K562 (cell line): ENCODE measurements around the gene PLCB1.

Experiments
- CHCHD3 ChIP-seq: fragments of 250-450 bp; sonication (Bioruptor Pico); IDR thresholded peaks from 2 replicates; pipeline ENCODE4 v2.1.2; 2022; ENCODE audit warnings: mild to moderate bottlenecking
- CHD1 ChIP-seq: fragments of 200-600 bp; sonication (generic); IDR thresholded peaks from one replicate; pipeline ENCODE4 v1.6.1; 2012; ENCODE audit warnings: mild to moderate bottlenecking, moderate library complexity, low read length, inconsistent platforms
- EWSR1 ChIP-seq: fragments of 450-650 bp; IDR thresholded peaks from 2 replicates; pipeline ENCODE4 v1.6.1; 2018; ENCODE audit warnings: borderline replicate concordance, mild to moderate bottlenecking, low read depth, moderate library complexity; ENCODE audit not compliant: partially characterized antibody
- MTA3 ChIP-seq: fragments of 450-650 bp; formaldehyde crosslinking; IDR thresholded peaks from 2 replicates; pipeline ENCODE4 v1.6.1; 2017; ENCODE audit warnings: mild to moderate bottlenecking, borderline replicate concordance
- SREBF2 ChIP-seq: sonication (generic); formaldehyde crosslinking; IDR thresholded peaks from 2 replicates; pipeline ENCODE4 v1.4.0; 2020; ENCODE audit warnings: mild to moderate bottlenecking, missing genetic modification reagents
- ZBED1 ChIP-seq: IDR thresholded peaks from 2 replicates; pipeline ENCODE4 v1.6.1; 2014
- ZEB2 ChIP-seq: fragments of 450-650 bp; IDR thresholded peaks from 2 replicates; pipeline ENCODE4 v1.6.1; 2016
- TF ChIP-seq, protein P1 (sequence below), 3 experiments: IDR thresholded peaks in 2 of 3; conservative IDR thresholded peaks in 1 of 3; 2 replicates each; pipeline ENCODE4 v1.5.1; 2011 to 2012; ENCODE audit warnings: low read length in 3 of 3, mild to moderate bottlenecking in 3 of 3, control low read depth in 2 of 3, improper control_type of control experiment in 1 of 3, inconsistent platforms in 1 of 3, low read depth in 1 of 3, mixed read lengths in 1 of 3, moderate library complexity in 1 of 3; ENCODE audit not compliant: insufficient read depth in 2 of 3

DNA sequence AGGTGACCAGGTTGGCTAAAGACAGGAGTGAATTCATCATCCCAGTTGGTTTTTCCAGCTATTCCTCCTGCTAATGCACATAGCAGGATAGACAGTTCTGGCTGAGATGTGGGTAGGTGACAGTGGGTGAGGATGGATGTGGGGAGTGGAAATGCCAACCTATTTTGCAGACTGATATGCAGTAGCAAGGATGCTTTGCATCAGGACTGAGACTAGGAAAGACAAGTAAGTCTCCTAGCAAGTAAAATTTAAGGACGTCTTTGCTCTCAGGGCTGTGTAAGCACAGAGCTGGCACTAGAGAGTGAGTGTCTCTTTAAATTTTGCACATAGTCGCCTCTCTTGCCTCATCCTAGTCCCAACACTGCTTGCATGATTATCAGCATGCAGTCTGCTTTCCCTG lies 568.7 kb downstream of the PLCB1 start:
- TF ChIP-seq SREBF2 (CRISPR knock-in tag) (no peak), EWSR1 (no peak), ZBED1 (no peak), CHD1 (no peak), MTA3 (no peak), CHCHD3 (CRISPR knock-in tag) (no peak), ZEB2 (no peak)
- TF ChIP-seq, protein P1, sequence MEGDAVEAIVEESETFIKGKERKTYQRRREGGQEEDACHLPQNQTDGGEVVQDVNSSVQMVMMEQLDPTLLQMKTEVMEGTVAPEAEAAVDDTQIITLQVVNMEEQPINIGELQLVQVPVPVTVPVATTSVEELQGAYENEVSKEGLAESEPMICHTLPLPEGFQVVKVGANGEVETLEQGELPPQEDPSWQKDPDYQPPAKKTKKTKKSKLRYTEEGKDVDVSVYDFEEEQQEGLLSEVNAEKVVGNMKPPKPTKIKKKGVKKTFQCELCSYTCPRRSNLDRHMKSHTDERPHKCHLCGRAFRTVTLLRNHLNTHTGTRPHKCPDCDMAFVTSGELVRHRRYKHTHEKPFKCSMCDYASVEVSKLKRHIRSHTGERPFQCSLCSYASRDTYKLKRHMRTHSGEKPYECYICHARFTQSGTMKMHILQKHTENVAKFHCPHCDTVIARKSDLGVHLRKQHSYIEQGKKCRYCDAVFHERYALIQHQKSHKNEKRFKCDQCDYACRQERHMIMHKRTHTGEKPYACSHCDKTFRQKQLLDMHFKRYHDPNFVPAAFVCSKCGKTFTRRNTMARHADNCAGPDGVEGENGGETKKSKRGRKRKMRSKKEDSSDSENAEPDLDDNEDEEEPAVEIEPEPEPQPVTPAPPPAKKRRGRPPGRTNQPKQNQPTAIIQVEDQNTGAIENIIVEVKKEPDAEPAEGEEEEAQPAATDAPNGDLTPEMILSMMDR (IDR thresholded peaks at IDR 0.05 in 2 of 3, conservative IDR thresholded peaks at IDR 0.05 in 1 of 3; ENCODE audit: insufficient read depth in 2 of 3, low read depth in 1 of 3, low read length in 3 of 3): no peak
